BLaER1 treated with 17β-estradiol and CSF1 and Interleukin-3, amounts not matched to agents 10 nM and 100 nM (cell line): Measurements from ENCODE around the gene SQSTM1.

Experiments used
- H3K27ac ChIP-seq, 11 experiments: shearing (Covaris generic); formaldehyde crosslinking; 2 replicates each; pipeline ENCODE4 v1.8.1; 2022
- H3K27me3 ChIP-seq, 11 experiments: shearing (Covaris generic); formaldehyde crosslinking; 2 replicates each; pipeline ENCODE4 v1.8.1; 2022
- H3K36me3 ChIP-seq, 11 experiments: shearing (Covaris generic); formaldehyde crosslinking; 2 replicates each; pipeline ENCODE4 v1.8.1; 2022
- H3K4me1 ChIP-seq, 10 experiments: shearing (Covaris generic); formaldehyde crosslinking; 2 replicates each; pipeline ENCODE4 v1.8.1; 2022
- H3K4me2 ChIP-seq, 11 experiments: shearing (Covaris generic); formaldehyde crosslinking; 2 replicates each; pipeline ENCODE4 v1.8.1; 2022
- H3K4me3 ChIP-seq, 10 experiments: shearing (Covaris generic); formaldehyde crosslinking; 2 replicates each; pipeline ENCODE4 v1.8.1; 2022
- H3K9ac ChIP-seq, 11 experiments: shearing (Covaris generic); formaldehyde crosslinking; 2 replicates each; pipeline ENCODE4 v1.8.1; 2022
- H3K9me3 ChIP-seq, 11 experiments: shearing (Covaris generic); formaldehyde crosslinking; replicated peaks in 1 of 11; 2 replicates each; pipeline ENCODE4 v1.8.1; 2022
- H4K20me1 ChIP-seq, 11 experiments: shearing (Covaris generic); formaldehyde crosslinking; 2 replicates each; pipeline ENCODE4 v1.8.1; 2022
- Cebpa-rat ChIP-seq, 11 experiments: shearing (Covaris generic); IDR thresholded peaks; 2 replicates each; pipeline ENCODE4 v1.8.1; 2022

Gene SQSTM1

GRCh38 chr5:179800696-179801201 is 20.0 kb upstream of the SQSTM1 start:
- no peaks in the 10 kb centered on the region for H3K9me3 ChIP-seq
- H3K27me3 ChIP-seq, result no peaks in the 10 kb centered on the region
- TF ChIP-seq Cebpa-rat (IDR thresholded peaks at IDR 0.05), result no peak
- H3K4me3 ChIP-seq, result no peak overlapping the region
- peak overlapping the region in 4 of 11 experiments; percentile 6 to 28 (median 18); a peak in 3 of 22 replicates for H3K4me2 ChIP-seq
- peaks cover 50 to 61% (median 57%) of the 10 kb centered on the region in 10 experiments for H3K4me1 ChIP-seq
- H3K27ac ChIP-seq, result no peak overlapping the region
- 0 out of 22 replicates have a peak overlapping the region, but pooled peaks of 1 of the 11 experiments have one; percentile 23 for H3K9ac ChIP-seq
- peaks cover 43 to 93% (median 74%) of the 10 kb centered on the region in 11 experiments for H4K20me1 ChIP-seq
- peaks cover 33 to 55% (median 46%) of the 10 kb centered on the region in 11 experiments for H3K36me3 ChIP-seq

- Histone ChIP-seq H3K4me1 (peaks cover 48 to 58% (median 54%) of the 10 kb centered on the region in 10 experiments), H3K4me2 (peak overlapping the region; percentile 89 to 100 (median 96); a peak in 21 of 22 replicates), H4K20me1 (peaks cover 43 to 92% (median 74%) of the 10 kb centered on the region in 11 experiments), H3K4me3 (no peak overlapping the region), H3K9me3 (no peaks in the 10 kb centered on the region), H3K27ac (no peak overlapping the region), H3K36me3 (peaks cover 33 to 55% (median 46%) of the 10 kb centered on the region in 11 experiments), H3K27me3 (no peaks in the 10 kb centered on the region), H3K9ac (peak overlapping the region in 1 of 11 experiments; percentile 21; a peak in 1 of 22 replicates)
- TF ChIP-seq Cebpa-rat (IDR thresholded peaks at IDR 0.05), result no peak
These were observed 19.1 kb upstream of the SQSTM1 start for GRCh38 chr5:179801304-179802206.

- Histone ChIP-seq H3K4me2 (peak overlapping the region; percentile 89 to 100 (median 96)), H3K27ac (peak overlapping the region in 4 of 11 experiments; percentile 34 to 53 (median 43); a peak in 2 of 22 replicates), H3K36me3 (peaks cover 27 to 48% (median 41%) of the 10 kb centered on the region in 11 experiments), H3K27me3 (no peaks in the 10 kb centered on the region), H3K4me1 (peaks cover 40 to 51% (median 46%) of the 10 kb centered on the region in 10 experiments), H3K9me3 (no peaks in the 10 kb centered on the region), H3K9ac (peak overlapping the region in 9 of 11 experiments; percentile 22 to 90 (median 45); a peak in 11 of 22 replicates), H4K20me1 (peaks cover 43 to 84% (median 69%) of the 10 kb centered on the region in 11 experiments), H3K4me3 (no peak overlapping the region; a peak in 1 of 20 replicates)
- no peak for TF ChIP-seq Cebpa-rat (IDR thresholded peaks at IDR 0.05)
These were observed 18.4 kb upstream of the SQSTM1 start for GRCh38 chr5:179802207-179802883.

- Histone ChIP-seq H3K4me2 (peak overlapping the region; percentile 89 to 100 (median 96)), H3K9me3 (no peaks in the 10 kb centered on the region), H3K27me3 (no peaks in the 10 kb centered on the region), H3K36me3 (peaks cover 21 to 41% (median 34%) of the 10 kb centered on the region in 11 experiments), H3K9ac (peak overlapping the region in 10 of 11 experiments; percentile 22 to 90 (median 45); a peak in 16 of 22 replicates), H3K4me1 (peaks cover 45 to 57% (median 50%) of the 10 kb centered on the region in 10 experiments), H3K4me3 (peak overlapping the region in 1 of 10 experiments; percentile 15; a peak in 2 of 20 replicates), H4K20me1 (peaks cover 43 to 80% (median 63%) of the 10 kb centered on the region in 11 experiments), H3K27ac (peak overlapping the region in 8 of 11 experiments; percentile 23 to 53 (median 36); a peak in 8 of 22 replicates)
- no peak for TF ChIP-seq Cebpa-rat (IDR thresholded peaks at IDR 0.05)
These were observed 17.6 kb upstream of the SQSTM1 start for GRCh38 chr5:179802950-179803562.

GRCh38 chr5:179803651-179804554 is 16.8 kb upstream of the SQSTM1 start:
- Histone ChIP-seq H3K9me3 (no peaks in the 10 kb centered on the region), H3K4me2 (peak overlapping the region; percentile 89 to 100 (median 96)), H3K9ac (peak overlapping the region; percentile 85 to 95 (median 89)), H3K27me3 (no peaks in the 10 kb centered on the region), H3K4me1 (peaks cover 48 to 60% (median 52%) of the 10 kb centered on the region in 10 experiments), H3K36me3 (peaks cover 13 to 32% (median 26%) of the 10 kb centered on the region in 11 experiments), H3K27ac (peak overlapping the region; percentile 13 to 92 (median 84); a peak in 20 of 22 replicates), H3K4me3 (peak overlapping the region; percentile 73 to 87 (median 77)), H4K20me1 (peaks cover 43 to 72% (median 66%) of the 10 kb centered on the region in 11 experiments)
- no peak; a peak in 1 of 22 replicates for TF ChIP-seq Cebpa-rat (IDR thresholded peaks at IDR 0.05)

GRCh38 chr5:179804555-179804947 is 16.2 kb upstream of the SQSTM1 start:
- no peak for TF ChIP-seq Cebpa-rat (IDR thresholded peaks at IDR 0.05)
- Histone ChIP-seq H3K4me3 (peak overlapping the region; percentile 73 to 87 (median 77)), H3K4me1 (peaks cover 48 to 60% (median 52%) of the 10 kb centered on the region in 10 experiments), H3K27me3 (no peaks in the 10 kb centered on the region), H3K27ac (peak overlapping the region in 10 of 11 experiments; percentile 13 to 92 (median 85); a peak in 20 of 22 replicates), H3K4me2 (peak overlapping the region; percentile 89 to 100 (median 96)), H4K20me1 (peaks cover 39 to 66% (median 59%) of the 10 kb centered on the region in 11 experiments), H3K36me3 (peaks cover 6 to 26% (median 19%) of the 10 kb centered on the region in 11 experiments), H3K9ac (peak overlapping the region; percentile 85 to 95 (median 89); a peak in 21 of 22 replicates), H3K9me3 (no peaks in the 10 kb centered on the region)

GRCh38 chr5:179805070-179805528 is 15.6 kb upstream of the SQSTM1 start:
- H3K27ac ChIP-seq, result peak overlapping the region; percentile 82 to 92 (median 86)

More at GRCh38 chr5:179805070-179805528, 15.6 kb upstream of the SQSTM1 start:
- no peak for TF ChIP-seq Cebpa-rat (IDR thresholded peaks at IDR 0.05)
- Histone ChIP-seq H3K4me2 (peak overlapping the region; percentile 89 to 100 (median 96)), H3K4me1 (peaks cover 48 to 60% (median 52%) of the 10 kb centered on the region in 10 experiments), H4K20me1 (peaks cover 38 to 61% (median 54%) of the 10 kb centered on the region in 11 experiments), H3K36me3 (peaks cover under 1 to 20% (median 14%) of the 10 kb centered on the region in 11 experiments), H3K9ac (peak overlapping the region; percentile 85 to 95 (median 89)), H3K9me3 (no peaks in the 10 kb centered on the region), H3K27me3 (no peaks in the 10 kb centered on the region), H3K4me3 (peak overlapping the region; percentile 73 to 87 (median 77))
